Kidney epithelial cell (primary cell): ENCODE results near the gene ISYNA1. TPM values are rescaled to one million over a fixed set of nuclear protein-coding genes. Genes with fewer than 3 reads are reported as not detected.

Experiments
- DNase-seq: peaks from one replicate; pipeline ENCODE4 v3.0.0-alpha.2; 2010; ENCODE audit warnings: low read depth
- H3K27me3 ChIP-seq: 2 replicates; pipeline ENCODE4 v1.6.0; 2011; ENCODE audit warnings: low read length; ENCODE audit not compliant: control insufficient read depth, insufficient read depth
- H3K36me3 ChIP-seq: 2 replicates; pipeline ENCODE4 v1.5.1; 2011; ENCODE audit warnings: low read length; ENCODE audit not compliant: control insufficient read depth, insufficient read depth
- H3K4me3 ChIP-seq: 2 replicates; pipeline ENCODE4 v1.5.1; 2011; ENCODE audit warnings: low read depth, mild to moderate bottlenecking, control low read depth, low read length
- total RNA-seq: library from RNA; depleted of rRNA; stranded (reverse); fragments of >200 nt; gene quantifications from 2 replicates; pipeline ENCODE4 v1.2.3, GENCODE V29; 2015
- TF ChIP-seq, protein P1 (sequence below): IDR thresholded peaks from 2 replicates; pipeline ENCODE4 v1.5.1; 2011; ENCODE audit warnings: mild to moderate bottlenecking, moderate library complexity, low read length, control low read depth, inconsistent platforms; ENCODE audit not compliant: insufficient read depth, poor library complexity, severe bottlenecking

The ISYNA1 gene
- total RNA-seq, 1 donor from 2014 or later: 53.9 TPM

DNA sequence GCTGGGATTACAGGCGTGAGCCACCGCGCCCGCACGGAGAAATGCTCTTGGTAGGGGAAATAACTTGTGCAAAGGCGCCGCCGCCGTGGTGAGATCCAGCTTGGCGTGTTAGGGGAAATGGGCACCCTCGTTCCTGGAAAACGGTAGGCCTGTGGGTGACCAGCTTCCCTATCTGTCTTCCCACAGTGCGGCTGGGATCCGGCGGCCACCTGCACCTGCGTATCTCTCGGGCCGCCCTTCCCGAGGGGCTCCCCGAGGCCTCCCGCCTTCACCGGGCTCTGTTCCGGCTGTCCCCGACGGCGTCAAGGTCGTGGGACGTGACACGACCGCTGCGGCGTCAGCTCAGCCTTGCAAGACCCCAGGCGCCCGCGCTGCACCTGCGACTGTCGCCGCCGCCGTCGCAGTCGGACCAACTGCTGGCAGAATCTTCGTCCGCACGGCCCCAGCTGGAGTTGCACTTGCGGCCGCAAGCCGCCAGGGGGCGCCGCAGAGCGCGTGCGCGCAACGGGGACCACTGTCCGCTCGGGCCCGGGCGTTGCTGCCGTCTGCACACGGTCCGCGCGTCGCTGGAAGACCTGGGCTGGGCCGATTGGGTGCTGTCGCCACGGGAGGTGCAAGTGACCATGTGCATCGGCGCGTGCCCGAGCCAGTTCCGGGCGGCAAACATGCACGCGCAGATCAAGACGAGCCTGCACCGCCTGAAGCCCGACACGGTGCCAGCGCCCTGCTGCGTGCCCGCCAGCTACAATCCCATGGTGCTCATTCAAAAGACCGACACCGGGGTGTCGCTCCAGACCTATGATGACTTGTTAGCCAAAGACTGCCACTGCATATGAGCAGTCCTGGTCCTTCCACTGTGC lies 49.6 kb downstream of the ISYNA1 start:
- no peaks in the 10 kb centered on the region for H3K27me3 ChIP-seq
- no peak for DNase-seq
- peak overlapping the region; percentile 77 for H3K4me3 ChIP-seq
- TF ChIP-seq, protein P1, sequence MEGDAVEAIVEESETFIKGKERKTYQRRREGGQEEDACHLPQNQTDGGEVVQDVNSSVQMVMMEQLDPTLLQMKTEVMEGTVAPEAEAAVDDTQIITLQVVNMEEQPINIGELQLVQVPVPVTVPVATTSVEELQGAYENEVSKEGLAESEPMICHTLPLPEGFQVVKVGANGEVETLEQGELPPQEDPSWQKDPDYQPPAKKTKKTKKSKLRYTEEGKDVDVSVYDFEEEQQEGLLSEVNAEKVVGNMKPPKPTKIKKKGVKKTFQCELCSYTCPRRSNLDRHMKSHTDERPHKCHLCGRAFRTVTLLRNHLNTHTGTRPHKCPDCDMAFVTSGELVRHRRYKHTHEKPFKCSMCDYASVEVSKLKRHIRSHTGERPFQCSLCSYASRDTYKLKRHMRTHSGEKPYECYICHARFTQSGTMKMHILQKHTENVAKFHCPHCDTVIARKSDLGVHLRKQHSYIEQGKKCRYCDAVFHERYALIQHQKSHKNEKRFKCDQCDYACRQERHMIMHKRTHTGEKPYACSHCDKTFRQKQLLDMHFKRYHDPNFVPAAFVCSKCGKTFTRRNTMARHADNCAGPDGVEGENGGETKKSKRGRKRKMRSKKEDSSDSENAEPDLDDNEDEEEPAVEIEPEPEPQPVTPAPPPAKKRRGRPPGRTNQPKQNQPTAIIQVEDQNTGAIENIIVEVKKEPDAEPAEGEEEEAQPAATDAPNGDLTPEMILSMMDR: peak; percentile 64
- peaks cover 4% of the 10 kb centered on the region for H3K36me3 ChIP-seq

DNA sequence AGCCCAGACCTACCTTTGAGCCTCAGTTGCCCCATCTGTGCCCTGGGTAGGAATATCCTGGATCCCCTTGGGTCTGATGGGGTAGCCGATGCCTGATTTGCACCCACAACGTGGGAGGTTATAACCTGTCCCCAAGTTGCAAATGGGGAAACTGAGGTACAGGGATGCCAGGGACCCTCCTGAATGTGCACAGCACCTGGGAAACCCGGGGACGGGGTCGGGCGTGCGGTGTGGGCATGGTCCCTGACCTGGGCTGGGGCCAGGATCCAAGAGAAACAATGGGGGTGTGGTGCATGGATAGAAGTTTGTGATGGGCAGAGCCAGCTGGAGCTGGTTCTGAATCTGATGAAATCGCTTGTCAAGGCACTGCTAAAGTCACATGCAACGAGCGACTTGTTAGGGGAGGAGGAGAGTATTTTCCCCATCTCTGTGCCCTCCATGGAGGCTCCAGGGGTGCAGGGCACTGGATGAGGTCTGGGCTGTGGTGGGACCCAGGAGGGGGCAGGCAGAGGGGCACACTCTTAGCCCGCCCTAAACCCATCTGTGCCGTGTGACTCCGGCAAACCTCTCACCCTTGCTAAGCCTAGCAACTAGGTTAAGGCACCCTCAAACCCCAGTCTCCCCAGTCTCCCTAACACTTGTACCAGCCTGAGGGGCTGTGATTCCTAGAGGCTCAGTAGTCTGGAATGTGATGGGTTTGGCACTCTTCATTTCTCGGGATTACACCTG lies 51.2 kb downstream of the ISYNA1 start:
- TF ChIP-seq, protein P1: no peak
- DNase-seq: no peak
- Histone ChIP-seq H3K4me3 (peak overlapping the region; percentile 77), H3K36me3 (peaks cover 4% of the 10 kb centered on the region), H3K27me3 (no peaks in the 10 kb centered on the region)

DNA sequence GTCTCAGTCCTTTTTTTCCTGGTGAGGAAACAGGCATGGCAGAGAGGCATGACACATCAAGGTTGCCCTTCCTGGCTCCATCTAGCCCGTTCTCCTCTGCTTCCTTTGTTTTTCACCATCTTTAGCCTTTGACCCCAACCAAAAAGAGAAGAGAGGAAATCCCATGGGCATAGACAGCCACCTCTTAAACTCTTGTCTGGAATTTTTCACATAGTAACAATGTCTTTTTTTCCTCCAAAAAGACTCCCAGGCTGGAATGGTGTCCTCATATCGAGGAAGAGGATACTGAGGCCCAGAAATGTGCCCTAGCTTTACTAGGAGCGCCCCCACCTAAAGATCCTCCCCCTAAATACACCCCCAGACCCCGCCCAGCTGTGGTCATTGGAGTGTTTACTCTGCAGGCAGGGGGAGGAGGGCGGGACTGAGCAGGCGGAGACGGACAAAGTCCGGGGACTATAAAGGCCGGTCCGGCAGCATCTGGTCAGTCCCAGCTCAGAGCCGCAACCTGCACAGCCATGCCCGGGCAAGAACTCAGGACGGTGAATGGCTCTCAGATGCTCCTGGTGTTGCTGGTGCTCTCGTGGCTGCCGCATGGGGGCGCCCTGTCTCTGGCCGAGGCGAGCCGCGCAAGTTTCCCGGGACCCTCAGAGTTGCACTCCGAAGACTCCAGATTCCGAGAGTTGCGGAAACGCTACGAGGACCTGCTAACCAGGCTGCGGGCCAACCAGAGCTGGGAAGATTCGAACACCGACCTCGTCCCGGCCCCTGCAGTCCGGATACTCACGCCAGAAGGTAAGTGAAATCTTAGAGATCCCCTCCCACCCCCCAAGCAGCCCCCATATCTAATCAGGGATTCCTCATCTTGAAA lies 52.0 kb downstream of the ISYNA1 start, which contains the start of gene GDF15:
TSS of gene GDF15 (plus strand) at position 484 of the 868 bp plus-strand sequence. CDS start at position 516, 32 bp downstream.
- no peak for DNase-seq
- peak within 1 kb of the TSS; percentile 77 for H3K4me3 ChIP-seq
- H3K27me3 ChIP-seq: no peaks in the 10 kb centered on the region
- peaks cover 4% of the 10 kb centered on the region for H3K36me3 ChIP-seq
- TF ChIP-seq, protein P1: peak; percentile 88

DNA sequence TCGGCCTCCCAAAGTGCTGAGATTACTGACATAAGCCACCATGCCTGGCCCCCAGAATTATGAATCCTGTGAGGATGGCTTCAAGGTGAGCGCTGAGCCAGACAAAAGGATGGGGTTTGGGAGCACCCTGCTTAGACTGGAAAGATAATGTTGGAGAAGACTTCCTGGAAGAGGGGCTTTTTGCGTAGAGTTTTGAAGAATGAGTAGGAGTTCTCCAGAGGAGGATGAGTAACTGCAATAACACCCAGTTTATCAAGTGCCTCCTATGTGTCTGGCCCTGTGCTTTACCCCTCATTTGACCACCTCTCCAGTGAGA lies 52.6 kb downstream of the ISYNA1 start:
- Histone ChIP-seq H3K27me3 (no peaks in the 10 kb centered on the region), H3K4me3 (no peak overlapping the region), H3K36me3 (peaks cover 4% of the 10 kb centered on the region)
- DNase-seq: no peak
- TF ChIP-seq, protein P1: no peak

DNA sequence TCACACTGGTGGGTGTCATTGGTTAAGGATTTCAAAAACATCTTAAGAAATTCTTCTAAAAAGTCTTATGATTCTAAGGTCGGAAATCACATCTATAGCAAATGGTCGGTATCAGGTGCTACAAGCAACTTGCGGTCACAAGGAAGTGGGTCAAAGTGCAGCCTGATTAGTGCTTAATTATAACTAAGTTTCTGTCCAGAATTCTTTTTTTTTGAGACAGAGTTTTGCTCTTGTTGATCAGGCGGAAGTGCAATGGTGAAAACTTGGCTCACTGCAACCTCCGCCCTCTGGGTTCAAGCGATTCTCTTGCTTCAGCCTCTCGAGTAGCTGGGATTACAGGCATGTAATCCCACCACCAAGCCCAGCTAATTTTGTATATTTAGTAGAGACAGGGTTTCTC lies 53.2 kb downstream of the ISYNA1 start:
- H3K36me3 ChIP-seq: peaks cover 4% of the 10 kb centered on the region
- DNase-seq: no peak
- TF ChIP-seq, protein P1: no peak

More for the DNA sequence above, 53.2 kb downstream of the ISYNA1 start:
- H3K4me3 ChIP-seq: no peak overlapping the region
- no peaks in the 10 kb centered on the region for H3K27me3 ChIP-seq

Other genes with a start within 250 kb of the ISYNA1 start
- 70.6 and 71.8 TPM in 2 replicates for gene MPV17L2, start 244.9 kb downstream of the ISYNA1 start, total RNA-seq
- 0.07 and 0.38 TPM in 2 replicates for gene RAB3A, start 234.1 kb downstream of the ISYNA1 start, total RNA-seq
- 0.34 and 0.42 TPM in 2 replicates for gene PDE4C, start 211.7 kb downstream of the ISYNA1 start, total RNA-seq
- gene IQCN, start 163.7 kb downstream of the ISYNA1 start, total RNA-seq: 0.13 and 0.21 TPM in 2 replicates
- gene JUND, start 156.5 kb downstream of the ISYNA1 start, total RNA-seq: 253 and 262 TPM in 2 replicates
- 333 and 367 TPM in 2 replicates for gene LSM4, start 115.1 kb downstream of the ISYNA1 start, total RNA-seq
- 28.8 and 34.4 TPM in 2 replicates for gene PGPEP1, start 97.5 kb downstream of the ISYNA1 start, total RNA-seq
- gene GDF15, start 52.0 kb downstream of the ISYNA1 start, total RNA-seq: 637 and 822 TPM in 2 replicates
- 0.08 and 0.14 TPM in 2 replicates for gene LRRC25, start 40.5 kb downstream of the ISYNA1 start, total RNA-seq
- gene SSBP4, start 18.7 kb downstream of the ISYNA1 start, total RNA-seq: 92.6 and 96.2 TPM in 2 replicates
- gene ELL, start 83.9 kb upstream of the ISYNA1 start, total RNA-seq: 12.7 and 13.1 TPM in 2 replicates
- gene FKBP8, start 105.4 kb upstream of the ISYNA1 start, total RNA-seq: 253 and 291 TPM in 2 replicates
- 121 and 172 TPM in 2 replicates for gene KXD1, start 119.7 kb upstream of the ISYNA1 start, total RNA-seq
- gene UBA52, start 133.7 kb upstream of the ISYNA1 start, total RNA-seq: 859 and 990 TPM in 2 replicates
- 119 and 136 TPM in 2 replicates for gene REX1BD, start 150.7 kb upstream of the ISYNA1 start, total RNA-seq
- 16.5 and 30.1 TPM in 2 replicates for gene CRLF1, start 168.7 kb upstream of the ISYNA1 start, total RNA-seq
- gene TMEM59L, start 174.7 kb upstream of the ISYNA1 start, total RNA-seq: 3.8 and 6.5 TPM in 2 replicates
- gene KLHL26, start 198.9 kb upstream of the ISYNA1 start, total RNA-seq: 7.5 and 9.6 TPM in 2 replicates
- gene CRTC1, start 245.5 kb upstream of the ISYNA1 start, total RNA-seq: 2.3 and 5.5 TPM in 2 replicates